ENCODE results near the gene VASH1.

Gene VASH1

DNA sequence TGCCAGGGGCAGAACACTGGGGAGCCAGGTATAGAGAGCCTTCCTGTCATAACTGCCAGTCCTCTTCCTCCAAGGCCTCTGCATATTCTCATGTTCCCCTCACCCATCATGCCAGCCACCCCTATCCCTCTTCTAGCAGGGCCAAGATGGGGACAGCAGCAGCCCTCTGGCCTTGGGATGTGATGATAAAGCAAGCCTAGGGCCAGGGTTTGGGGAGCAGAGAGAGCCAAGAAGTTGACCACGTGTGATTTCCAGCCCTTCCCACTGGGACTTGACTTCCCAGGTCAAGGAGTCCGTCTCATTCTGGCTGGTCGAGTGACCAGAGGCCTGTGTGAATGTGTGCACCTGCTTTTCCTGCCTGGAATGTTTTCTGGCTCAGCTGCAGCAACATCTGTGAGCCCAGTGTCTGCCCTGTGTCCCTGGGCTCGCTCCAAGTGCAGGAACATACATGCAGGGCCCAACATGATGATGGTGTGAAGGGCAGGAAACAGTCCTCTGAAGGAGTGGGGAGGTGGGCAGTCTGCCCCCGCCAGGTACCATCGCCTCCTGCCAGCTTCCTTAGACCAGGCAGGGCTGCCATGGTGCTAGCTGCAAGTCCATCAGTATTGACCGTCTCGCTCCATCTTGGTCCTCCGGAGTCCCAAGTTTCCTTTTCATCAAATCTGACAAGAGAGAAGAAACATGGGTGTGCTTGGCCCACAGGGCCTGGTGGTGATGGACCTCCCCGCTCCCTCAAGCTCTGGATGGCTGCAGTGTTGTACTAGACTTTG lies 21.0 kb downstream of the VASH1 start:
- DNase-seq (ENCODE audit: low read depth, low spot score) = no peak
- no peak overlapping the region for H3K27ac ChIP-seq

DNA sequence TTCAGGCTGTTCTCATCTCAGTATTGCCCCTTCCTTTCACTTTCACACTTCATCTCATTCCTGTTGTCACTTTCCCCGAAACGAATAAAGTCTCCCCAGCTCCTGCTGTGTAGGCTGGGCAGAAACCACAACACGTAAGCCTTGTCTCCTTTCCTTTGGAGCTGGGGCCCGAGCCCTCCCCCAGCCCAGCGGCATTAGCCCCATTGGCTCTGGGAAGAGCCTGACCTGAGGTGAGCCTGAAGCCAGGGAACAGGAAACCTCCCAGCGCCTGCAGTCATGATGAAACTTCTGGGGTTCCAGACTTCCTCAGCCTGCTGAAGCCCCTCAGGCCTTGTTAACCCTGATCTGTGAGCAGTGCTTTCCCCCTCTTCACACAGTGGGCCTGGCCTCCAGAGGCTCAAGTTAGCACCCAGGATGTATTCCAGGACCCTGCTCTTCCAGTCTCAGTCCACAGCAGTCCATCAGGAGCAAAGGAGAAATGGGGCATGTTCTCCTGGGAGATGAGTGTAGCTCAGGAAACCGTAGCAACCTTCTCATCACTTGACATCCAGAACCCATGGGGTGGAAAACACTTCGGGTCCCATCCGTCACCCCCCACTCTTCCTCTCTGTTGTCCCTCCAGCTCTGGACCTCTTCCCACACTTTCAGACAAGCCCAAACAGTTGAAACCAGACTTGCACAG lies 21.8 kb downstream of the VASH1 start:
- no peak overlapping the region for H3K27ac ChIP-seq
- no peak for DNase-seq (ENCODE audit: low read depth, low spot score)

DNA sequence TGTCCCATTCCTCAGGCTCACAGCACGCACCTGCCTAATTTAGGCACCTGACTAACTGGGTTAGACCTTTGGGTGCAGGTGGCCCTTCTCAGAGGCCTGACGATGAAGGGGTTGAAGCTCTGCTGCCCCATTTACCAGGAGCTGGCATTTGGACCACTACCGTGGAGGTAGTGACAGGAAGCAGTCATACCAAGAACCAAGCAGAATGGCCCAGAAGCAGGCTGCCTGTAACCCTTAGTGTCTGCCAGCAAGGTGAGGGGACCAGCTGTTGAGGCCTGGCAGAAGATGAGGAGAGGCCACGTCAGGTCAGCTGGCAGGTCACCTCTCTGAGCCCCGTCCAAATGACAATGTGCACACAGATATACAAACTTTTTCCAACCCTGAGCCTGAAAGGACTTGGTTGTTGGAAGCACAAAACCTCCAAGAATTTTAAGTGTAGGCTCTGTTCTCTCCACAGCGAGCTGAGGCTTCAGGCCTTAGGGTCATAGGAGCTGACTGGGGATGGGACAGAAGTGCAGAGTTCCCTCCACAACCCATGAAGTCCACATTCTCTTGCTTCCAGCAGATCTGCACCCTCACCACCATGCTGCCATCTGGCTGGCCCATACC lies 23.1 kb downstream of the VASH1 start:
- no peak for DNase-seq (ENCODE audit: low read depth, low spot score)
- no peak overlapping the region for H3K27ac ChIP-seq

DNA sequence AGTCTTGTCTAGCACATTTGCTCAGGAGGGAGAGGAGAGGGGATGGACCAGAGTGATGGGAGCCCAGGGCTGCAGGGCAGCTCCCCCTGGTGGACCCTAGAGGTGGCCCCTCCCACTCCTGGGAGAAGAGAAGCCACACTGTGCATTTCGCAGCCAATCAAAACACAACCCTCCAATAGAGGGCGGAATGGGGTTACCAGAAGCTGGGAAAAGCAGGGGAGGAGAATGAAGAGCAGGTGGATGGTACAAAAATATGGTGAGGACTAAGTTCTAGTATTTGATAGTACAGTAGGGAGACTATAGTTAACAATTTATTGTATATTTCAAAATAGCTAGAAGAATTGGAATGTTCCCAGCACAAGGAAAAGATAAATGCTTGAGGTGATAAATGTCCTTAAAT lies 23.6 kb downstream of the VASH1 start:
- no peak for DNase-seq (ENCODE audit: low read depth, low spot score)
- no peak overlapping the region for H3K27ac ChIP-seq

DNA sequence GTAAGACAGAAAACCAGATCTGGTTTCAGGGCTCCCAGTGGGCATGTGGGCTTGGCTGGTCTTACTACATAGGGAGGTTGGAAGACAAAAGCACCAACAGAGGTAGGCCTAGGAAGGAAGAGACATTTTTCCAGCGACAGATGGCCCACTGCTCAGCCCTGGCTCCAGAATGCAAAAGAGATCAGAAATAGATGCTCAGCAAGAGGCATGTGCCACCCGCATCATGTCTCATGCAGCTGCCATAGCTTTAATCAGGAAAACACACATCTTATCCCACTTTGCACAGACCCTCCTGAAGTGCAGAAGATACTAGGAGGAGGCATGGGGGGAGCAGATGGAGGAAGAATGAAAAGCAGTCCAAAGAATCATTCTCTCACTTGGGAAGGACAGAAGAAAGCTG lies 25.3 kb downstream of the VASH1 start:
- no peak overlapping the region for H3K27ac ChIP-seq
- DNase-seq (ENCODE audit: low read depth, low spot score) = no peak

DNA sequence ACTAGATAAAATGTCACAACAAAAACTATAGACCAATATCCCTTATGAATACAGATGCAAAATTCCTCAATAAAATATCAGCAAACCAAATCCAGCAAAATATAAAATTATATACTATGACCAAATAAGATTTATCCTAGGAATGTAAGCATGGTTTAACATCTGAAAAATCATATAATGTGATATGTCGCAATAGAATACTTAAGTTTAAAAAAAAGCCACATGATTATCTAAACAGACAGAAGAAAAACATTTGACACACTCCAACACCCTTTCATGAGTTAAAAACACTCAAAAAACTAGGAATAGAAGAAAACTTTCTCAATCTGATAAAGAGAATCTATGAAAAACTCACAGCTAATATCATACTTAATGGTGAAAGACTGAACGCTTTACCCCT lies 31.2 kb downstream of the VASH1 start:
- DNase-seq (ENCODE audit: low read depth, low spot score) = no peak

DNA sequence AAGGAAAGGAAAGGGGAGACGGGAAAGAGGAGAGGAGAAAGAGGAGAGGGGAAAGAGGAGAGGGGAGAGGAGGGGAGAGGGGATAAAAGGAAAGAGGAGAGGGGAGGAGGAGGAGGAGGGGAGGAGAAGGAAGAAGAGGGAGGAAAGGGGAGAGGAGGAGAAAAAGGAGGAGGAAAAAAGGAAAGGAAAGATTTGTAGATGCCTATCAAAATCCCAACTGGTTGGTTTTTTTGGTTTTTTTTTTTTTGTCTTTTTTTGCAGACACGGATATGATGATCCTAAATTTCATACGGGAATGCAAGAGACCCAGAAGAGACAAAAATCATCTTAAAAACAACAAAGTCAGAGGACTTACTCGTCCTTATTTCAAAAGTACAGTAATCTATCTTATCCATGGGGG lies 32.1 kb downstream of the VASH1 start:
- no peak for DNase-seq (ENCODE audit: low read depth, low spot score)
- H3K27ac ChIP-seq = no peak overlapping the region

More for the DNA sequence above, 31.2 kb downstream of the VASH1 start:
- no peak overlapping the region for H3K27ac ChIP-seq

DNA sequence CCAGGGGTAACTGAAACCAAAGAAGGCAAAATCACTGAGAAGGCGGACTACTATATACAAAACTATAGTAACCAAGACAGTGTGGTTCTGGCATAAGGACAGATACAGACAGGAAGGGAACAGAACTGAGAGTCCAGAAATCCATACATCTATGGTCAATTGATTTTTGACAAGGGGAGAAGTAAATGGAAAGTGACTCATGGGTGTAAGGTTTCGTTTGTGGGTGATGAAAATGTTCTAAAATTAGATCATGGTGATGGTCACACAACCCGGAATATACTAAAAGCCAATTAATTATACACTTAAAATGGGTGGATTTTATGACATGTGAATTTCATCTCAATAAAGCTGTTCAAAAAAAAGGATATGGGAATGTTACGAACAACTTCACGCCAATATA lies 32.7 kb downstream of the VASH1 start:
- H3K27ac ChIP-seq = no peak overlapping the region
- no peak for DNase-seq (ENCODE audit: low read depth, low spot score)

DNA sequence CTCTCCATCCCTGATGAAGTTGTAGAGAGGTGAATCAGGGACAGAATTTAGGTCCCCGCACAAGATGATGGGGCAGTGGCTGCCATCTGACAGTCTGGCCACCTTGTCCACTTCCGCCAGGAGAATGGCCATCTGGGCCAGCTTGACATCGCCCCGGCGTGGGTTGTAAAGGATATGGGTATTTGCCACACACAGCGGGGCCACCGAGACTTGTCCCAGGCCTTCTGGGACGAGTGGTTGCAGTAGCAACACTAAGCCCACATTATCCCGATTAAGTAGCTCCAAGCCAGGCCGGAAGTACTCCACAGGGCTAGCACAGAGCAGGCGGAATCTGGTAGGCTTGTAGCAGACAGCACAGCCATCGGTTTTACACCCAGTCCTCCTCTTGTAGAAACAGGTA lies 45.2 kb downstream of the VASH1 start:
- no peak overlapping the region for H3K27ac ChIP-seq
- DNase-seq (ENCODE audit: low read depth, low spot score) = no peak

DNA sequence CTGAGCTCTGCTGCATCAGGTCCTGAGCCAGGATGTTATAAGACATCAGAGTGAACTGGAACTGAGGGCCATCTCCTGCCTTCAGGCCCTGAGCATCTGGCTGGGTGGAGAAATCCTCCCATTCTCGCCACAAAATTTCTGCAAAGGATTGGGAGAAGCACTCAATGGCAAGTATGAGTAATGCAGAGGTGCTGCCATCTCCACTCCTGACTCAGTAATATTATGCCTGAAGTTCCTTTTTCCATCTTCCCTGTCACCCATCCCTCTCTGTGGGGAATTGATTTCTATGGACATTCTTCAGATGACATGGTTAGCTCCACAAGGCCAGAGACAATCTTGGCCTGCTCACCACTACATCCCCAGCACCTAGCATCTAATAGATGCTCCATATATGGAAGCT lies 46.7 kb downstream of the VASH1 start:
- DNase-seq (ENCODE audit: low read depth, low spot score) = no peak

DNA sequence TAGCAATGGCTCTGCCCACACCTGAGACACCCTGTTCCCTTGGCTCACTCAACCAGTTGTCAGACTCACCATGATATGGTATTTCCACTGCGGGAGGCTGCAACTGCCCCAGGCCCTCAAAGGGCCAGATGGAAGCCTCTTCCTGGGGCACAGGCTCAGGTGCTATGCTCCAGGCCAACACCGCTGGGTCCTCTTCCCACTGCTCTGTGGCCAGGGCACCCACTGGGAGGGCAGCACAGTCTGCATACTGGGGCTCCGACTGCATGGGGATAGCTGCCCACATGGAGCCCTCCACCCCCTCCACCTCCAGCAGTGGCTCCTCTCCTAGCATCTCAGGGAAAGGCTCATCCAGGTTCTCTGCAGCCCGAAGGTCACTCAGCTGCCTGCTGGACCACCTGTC lies 47.7 kb downstream of the VASH1 start:
- no peak for DNase-seq (ENCODE audit: low read depth, low spot score)
- H3K27ac ChIP-seq = no peak overlapping the region

More for the DNA sequence above, 46.7 kb downstream of the VASH1 start:
- no peak overlapping the region for H3K27ac ChIP-seq

DNA sequence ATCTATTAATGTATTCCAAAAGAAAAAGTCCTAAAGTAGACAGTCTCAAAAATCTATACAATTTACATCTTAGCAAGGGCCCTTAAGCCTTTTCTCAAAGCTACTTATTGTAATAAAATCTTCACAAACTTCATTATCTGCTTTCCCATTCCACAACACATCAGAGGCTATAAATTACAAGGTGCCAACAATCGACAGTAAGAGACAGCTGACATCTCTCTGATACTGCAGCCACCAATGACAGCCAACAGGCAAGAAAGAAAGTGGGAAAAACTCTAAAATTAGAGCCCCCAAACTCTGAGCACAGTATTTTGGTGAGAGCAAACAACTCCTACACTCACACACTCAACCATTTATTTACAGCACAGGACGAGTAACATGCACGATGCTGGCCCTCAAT lies 49.3 kb downstream of the VASH1 start:
- DNase-seq (ENCODE audit: low read depth, low spot score) = no peak
- no peak overlapping the region for H3K27ac ChIP-seq

DNA sequence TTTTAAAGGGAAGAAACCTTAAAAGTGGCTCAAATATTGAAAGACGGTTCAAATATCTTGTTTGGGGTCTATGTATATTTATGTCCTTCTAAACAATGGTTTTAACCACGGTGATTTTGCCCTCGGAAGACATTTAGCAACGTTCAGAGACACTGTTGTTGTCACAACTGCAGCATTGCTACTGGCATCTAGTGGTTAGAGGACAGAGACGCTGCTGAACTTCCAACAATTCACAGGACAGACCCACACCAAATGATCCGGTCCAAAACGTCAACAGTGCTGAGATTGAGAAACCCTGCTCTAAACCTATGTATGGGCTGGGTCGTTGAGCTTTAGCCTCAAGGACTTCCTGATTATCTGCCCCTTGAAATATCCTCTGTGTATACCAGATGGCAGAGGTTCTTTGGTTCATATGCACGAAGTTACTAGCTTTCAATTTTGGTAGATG lies 49.7 kb downstream of the VASH1 start:
- no peak for DNase-seq (ENCODE audit: low read depth, low spot score)
- H3K27ac ChIP-seq = no peak overlapping the region

DNA sequence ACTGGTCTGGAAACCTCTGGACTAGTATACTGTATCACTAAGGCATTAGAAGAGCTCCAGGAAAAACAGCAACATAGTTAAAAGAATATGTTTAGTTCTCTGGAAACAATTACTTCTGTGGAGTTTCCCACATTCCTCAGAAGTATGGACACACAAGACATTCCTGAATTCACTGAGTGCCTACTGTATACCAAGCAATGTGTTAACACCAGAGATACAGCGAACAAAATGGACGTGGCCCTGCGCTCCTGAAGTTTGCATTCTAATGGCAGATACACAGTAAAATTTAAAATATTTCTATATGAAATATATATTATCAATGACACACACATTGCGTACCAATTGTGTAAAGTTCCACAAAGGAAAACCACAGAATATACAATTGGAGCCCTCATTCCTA lies 50.3 kb downstream of the VASH1 start:
- no peak overlapping the region for H3K27ac ChIP-seq
- DNase-seq (ENCODE audit: low read depth, low spot score) = no peak

DNA sequence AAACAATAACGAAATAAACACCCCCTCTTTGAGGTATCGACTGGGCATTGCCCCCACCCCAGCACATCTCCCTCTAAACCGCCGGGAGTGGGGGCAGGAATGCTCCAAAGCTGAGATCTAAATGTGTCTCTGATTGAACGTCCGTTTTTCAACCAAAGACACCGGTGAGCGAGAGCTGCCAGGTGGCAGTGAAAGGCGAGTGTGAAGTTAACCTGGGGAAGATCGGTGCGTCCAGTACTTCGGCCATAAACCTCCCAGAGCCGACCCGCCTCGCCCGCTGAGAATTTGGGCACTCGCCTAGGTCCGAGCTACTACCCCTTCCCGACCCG lies 50.8 kb downstream of the VASH1 start:
- peak overlapping the region; percentile 58 for H3K27ac ChIP-seq
- DNase-seq (ENCODE audit: low read depth, low spot score) = no peak

DNA sequence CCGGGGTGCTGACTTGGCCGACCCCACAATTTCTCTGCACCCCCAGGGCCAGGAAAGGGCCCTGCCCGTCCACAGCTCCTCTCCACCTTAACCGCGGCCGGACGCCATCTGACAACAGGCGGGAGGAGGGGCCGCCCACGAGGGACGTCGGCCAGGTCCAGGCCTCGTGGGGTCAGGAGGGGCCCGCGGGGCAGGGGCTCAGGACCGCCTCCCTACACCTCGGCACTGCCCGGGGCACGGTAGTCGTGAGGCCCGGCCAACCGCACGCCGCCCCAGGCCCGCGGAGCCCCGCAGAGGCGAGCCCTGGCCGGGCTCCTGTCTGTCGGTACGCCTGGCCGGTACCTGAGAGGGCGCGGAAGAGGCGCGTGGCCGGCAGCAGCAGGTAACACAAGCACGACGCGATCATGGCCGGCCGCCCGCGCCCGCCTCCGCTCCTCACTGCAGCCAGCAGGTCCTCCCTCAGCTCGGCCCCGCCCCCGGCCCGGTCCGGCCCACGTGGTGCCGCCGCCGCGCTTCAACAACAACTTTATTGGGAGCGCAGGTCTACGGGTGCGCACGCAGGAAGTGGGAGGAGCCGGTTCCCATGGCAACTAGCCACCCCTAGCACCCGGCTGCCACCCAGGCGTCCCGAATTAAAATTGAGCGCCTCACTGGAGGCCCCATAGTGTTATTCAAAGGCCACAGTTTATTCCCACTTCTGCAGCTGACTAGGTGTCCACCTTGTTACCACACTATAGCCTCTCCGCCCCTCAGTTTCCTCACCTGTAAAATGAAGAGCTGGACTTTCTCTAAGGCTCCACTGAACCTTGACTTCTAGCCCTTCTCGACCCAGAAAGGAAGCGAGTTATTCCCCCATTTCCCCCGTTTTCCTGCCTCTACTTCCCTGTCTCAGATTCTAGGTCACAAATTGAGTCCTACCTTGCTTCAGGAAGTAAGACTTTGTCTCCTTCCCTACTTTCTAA lies 51.4 kb downstream of the VASH1 start, which contains the start of gene ANGEL1:
Gene ANGEL1 (minus strand): TSS at position 461 of the 962 bp plus-strand sequence. CDS start 55 bp downstream, at position 406.
- H3K27ac ChIP-seq = peak within 1 kb of the TSS; percentile 58
- peak; percentile 80 for DNase-seq (ENCODE audit: low read depth, low spot score)

DNA sequence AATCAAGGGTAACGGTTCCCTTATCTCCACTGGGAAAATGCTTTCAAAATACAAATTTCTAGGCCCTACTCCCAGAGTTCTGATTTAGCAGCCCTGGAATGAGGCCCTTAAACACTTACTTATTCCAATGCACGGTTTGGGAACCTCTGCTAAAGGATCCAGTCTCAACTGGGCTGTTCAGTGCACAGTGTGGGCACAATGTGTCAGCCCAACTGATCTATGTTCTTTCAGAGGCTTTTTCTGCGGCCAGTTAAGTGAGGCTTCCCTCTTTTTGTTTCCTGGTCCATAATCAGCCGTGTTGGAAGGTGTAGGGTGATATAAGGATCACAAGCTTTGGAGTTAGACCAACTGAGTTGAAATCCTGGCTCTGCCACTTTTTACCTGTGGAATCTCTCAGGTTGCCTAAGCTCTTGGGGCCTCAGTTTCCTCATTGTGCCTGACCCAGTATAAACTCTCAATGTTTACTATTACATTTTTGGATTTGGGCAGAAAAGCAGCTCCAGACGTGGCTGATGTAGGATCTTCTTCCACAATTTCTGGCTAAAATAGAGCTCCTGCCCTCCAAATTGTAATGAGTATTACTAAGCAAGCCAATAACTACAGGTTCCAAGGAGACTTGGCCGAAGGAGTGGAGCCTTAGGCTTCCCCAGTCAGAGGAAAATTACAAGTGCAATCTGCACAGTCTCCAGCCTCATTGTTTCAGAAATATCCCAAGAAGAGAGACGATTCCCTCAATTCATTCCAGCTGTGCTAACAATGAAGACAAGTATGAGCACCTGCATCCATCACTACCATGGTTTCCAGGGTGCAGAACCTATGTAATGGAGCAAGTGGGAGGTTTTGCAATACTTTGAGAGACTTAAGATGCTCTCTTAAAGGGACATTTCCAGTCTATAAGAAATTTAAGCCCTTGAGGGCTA lies 53.7 kb downstream of the VASH1 start:
- no peak overlapping the region for H3K27ac ChIP-seq
- DNase-seq (ENCODE audit: low read depth, low spot score) = no peak

DNA sequence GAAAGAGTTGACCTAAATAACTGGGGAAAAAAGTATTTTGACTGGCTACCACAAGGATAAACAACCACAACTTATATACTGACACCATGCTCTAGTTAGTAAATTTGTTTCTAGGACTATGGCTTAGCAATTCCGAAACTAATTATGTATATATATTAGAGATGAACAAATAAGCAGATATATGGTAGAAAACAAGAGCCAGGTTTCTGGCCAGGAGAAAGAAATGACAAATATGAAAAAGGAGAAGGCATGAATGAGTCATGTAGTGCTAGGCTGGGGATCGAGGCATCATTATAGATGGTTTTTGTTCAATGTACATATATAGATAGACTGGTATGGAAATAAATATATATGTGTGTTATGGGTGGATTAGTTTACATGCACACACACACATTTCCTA lies 59.4 kb downstream of the VASH1 start:
- H3K27ac ChIP-seq = no peak overlapping the region
- DNase-seq (ENCODE audit: low read depth, low spot score) = no peak

DNA sequence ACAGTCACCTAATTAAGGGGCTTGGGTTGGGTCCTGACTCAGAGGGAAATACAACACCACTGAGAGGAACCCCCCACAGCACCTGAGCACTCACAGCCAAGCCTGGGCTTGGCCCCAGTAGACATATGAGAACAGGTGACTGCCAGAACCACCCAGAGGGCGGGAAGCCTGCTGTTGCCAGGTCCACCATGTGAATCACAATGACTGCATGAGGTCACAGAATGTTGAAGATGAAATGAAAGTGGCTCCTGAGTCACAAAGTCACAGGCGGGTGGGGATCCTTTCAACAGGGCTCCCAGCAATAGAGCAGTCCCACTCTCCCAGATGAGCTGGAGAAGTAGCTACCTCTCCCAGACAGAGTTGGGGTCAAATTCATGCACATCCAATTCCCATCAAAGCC lies 64.9 kb downstream of the VASH1 start, which contains the start of gene LRRC74A:
Gene LRRC74A (plus strand): TSS at position 287 of the 400 bp plus-strand sequence. CDS start 290 bp downstream, outside the sequence.
- no peak within 1 kb of the TSS for H3K27ac ChIP-seq
- DNase-seq (ENCODE audit: low read depth, low spot score) = no peak
